IMR-90 (cell line): ENCODE measurements around the gene XPR1. TPM values are rescaled to one million over a fixed set of nuclear protein-coding genes. Genes with fewer than 3 reads are reported as not detected.

ENCODE experiments used
- ATAC-seq: fragments of 200-7000 bp; cut with Tn5 transposase; 2 replicates; pipeline ENCODE4 v1.9.1; 2020; ENCODE audit warnings: low read depth, mild to moderate bottlenecking, moderate library complexity
- BruUV-seq: library from RNA; stranded (reverse); fragments of 400-500 nt; replicated peaks from 2 replicates; lab custom pipeline; 2021; lab: Mats Ljungman, UMichigan
- CTCF ChIA-PET: fragments of 300-600 bp; formaldehyde crosslinking; extraction: SDS; loops from one replicate; lab custom pipeline; 2021; ENCODE audit warnings: antibody characterized with exemption; lab: Yijun Ruan, JAX
- POLR2A ChIA-PET: fragments of 300-600 bp; sonication (Branson Sonifier 250); formaldehyde crosslinking; loops from one replicate; lab custom pipeline; 2022; ENCODE audit warnings: antibody characterized with exemption; ENCODE audit not compliant: unreplicated experiment; lab: Charles Lee
- DNase-seq: peaks from one replicate; pipeline ENCODE4 v3.0.0; 2013
- H2AFZ ChIP-seq: replicated peaks from 2 replicates; pipeline ENCODE3; 2013; ENCODE audit warnings: low read length, mild to moderate bottlenecking; ENCODE audit not compliant: poor library complexity
- H2AK5ac ChIP-seq: 2 replicates; pipeline ENCODE4 v1.6.1; 2013; ENCODE audit warnings: low read depth, low read length, inconsistent platforms
- H2AK9ac ChIP-seq: replicated peaks from 2 replicates; pipeline ENCODE3; 2013; ENCODE audit warnings: mild to moderate bottlenecking, low read depth, low read length, moderate library complexity; ENCODE audit not compliant: poor library complexity
- H2BK120ac ChIP-seq: 2 replicates; pipeline ENCODE4 v1.6.1; 2013; ENCODE audit warnings: low read depth, low read length, inconsistent platforms
- H2BK15ac ChIP-seq: 3 replicates; pipeline ENCODE4 v1.6.1; 2013; ENCODE audit warnings: low read depth, low read length, inconsistent platforms
- H2BK20ac ChIP-seq: 2 replicates; pipeline ENCODE4 v1.6.1; 2013; ENCODE audit warnings: low read depth, mild to moderate bottlenecking, inconsistent platforms, low read length, moderate library complexity
- H2BK5ac ChIP-seq: 2 replicates; pipeline ENCODE4 v1.6.1; 2013; ENCODE audit warnings: mild to moderate bottlenecking, low read depth, low read length, inconsistent platforms; ENCODE audit not compliant: poor library complexity, severe bottlenecking
- H3K14ac ChIP-seq: replicated peaks from 2 replicates; pipeline ENCODE4 v1.6.1; 2013; ENCODE audit warnings: low read depth, low read length, inconsistent platforms
- H3K18ac ChIP-seq: 2 replicates; pipeline ENCODE4 v1.6.1; 2013; ENCODE audit warnings: low read depth, low read length, control low read depth
- H3K23ac ChIP-seq: 2 replicates; pipeline ENCODE4 v1.6.1; 2013; ENCODE audit warnings: low read depth, low read length, inconsistent platforms
- H3K27ac ChIP-seq: 2 replicates; pipeline ENCODE4 v1.5.1; 2013; ENCODE audit warnings: mild to moderate bottlenecking, control low read depth, low read length; ENCODE audit not compliant: insufficient read depth
- H3K27me3 ChIP-seq: 2 replicates; pipeline ENCODE4 v1.6.1; 2013; ENCODE audit warnings: low read length; ENCODE audit not compliant: control insufficient read depth, insufficient read depth
- H3K36me3 ChIP-seq: 2 replicates; pipeline ENCODE4 v1.6.1; 2013; ENCODE audit warnings: low read length, mixed read lengths; ENCODE audit not compliant: control insufficient read depth, insufficient read depth
- H3K4ac ChIP-seq: 2 replicates; pipeline ENCODE4 v1.6.1; 2013; ENCODE audit warnings: low read depth, low read length, inconsistent platforms
- H3K4me1 ChIP-seq: 2 replicates; pipeline ENCODE4 v1.6.1; 2013; ENCODE audit warnings: low read length, mixed read lengths; ENCODE audit not compliant: control insufficient read depth, insufficient read depth
- H3K4me2 ChIP-seq: 2 replicates; pipeline ENCODE4 v1.6.1; 2013; ENCODE audit warnings: low read depth, mild to moderate bottlenecking, control low read depth, low read length, moderate library complexity
- H3K4me3 ChIP-seq: 2 replicates; pipeline ENCODE4 v1.5.1; 2013; ENCODE audit warnings: low read depth, mild to moderate bottlenecking, control low read depth, low read length, moderate library complexity; ENCODE audit not compliant: insufficient read depth
- H3K56ac ChIP-seq: 2 replicates; pipeline ENCODE4 v1.6.1; 2013; ENCODE audit warnings: low read length, inconsistent platforms; ENCODE audit not compliant: insufficient read depth; ENCODE audit errors: extremely low read depth
- H3K79me1 ChIP-seq, 2 experiments: 2 replicates each; pipeline ENCODE4 v1.6.1; 2013; ENCODE audit warnings: low read length in 2 of 2, inconsistent platforms in 1 of 2, low read depth in 1 of 2
- H3K9ac ChIP-seq: 2 replicates; pipeline ENCODE4 v1.6.1; 2013; ENCODE audit warnings: low read depth, low read length, control low read depth
- H3K9me1 ChIP-seq: 2 replicates; pipeline ENCODE4 v1.6.1; 2013; ENCODE audit warnings: low read length, inconsistent platforms; ENCODE audit not compliant: insufficient read depth
- H3K9me3 ChIP-seq: 2 replicates; pipeline ENCODE4 v1.6.1; 2013; ENCODE audit warnings: low read length; ENCODE audit not compliant: control insufficient read depth, insufficient read depth
- H4K20me1 ChIP-seq: 2 replicates; pipeline ENCODE4 v1.6.1; 2013; ENCODE audit warnings: low read length, inconsistent platforms; ENCODE audit not compliant: insufficient read depth
- H4K5ac ChIP-seq: 2 replicates; pipeline ENCODE4 v1.6.1; 2013; ENCODE audit warnings: mild to moderate bottlenecking, low read depth, low read length, control low read depth
- H4K8ac ChIP-seq, 2 experiments: 2 replicates each; pipeline ENCODE4 v1.6.1; 2013; ENCODE audit warnings: low read depth in 2 of 2, low read length in 2 of 2, control low read depth in 1 of 2, inconsistent platforms in 1 of 2
- H4K91ac ChIP-seq: 2 replicates; pipeline ENCODE4 v1.6.1; 2013; ENCODE audit warnings: low read depth, low read length, inconsistent platforms; ENCODE audit not compliant: insufficient read depth
- BHLHE40 ChIP-seq: fragments of 150-350 bp; IDR thresholded peaks from 2 replicates; pipeline ENCODE4 v1.6.1; 2016; ENCODE audit warnings: mild to moderate bottlenecking, low read depth, low read length
- CEBPB ChIP-seq: IDR thresholded peaks from 2 replicates; pipeline ENCODE4 v1.6.1; 2012; ENCODE audit warnings: low read depth, low read length, improper control_type of control experiment
- CHD1 ChIP-seq: IDR thresholded peaks from 2 replicates; pipeline ENCODE4 v1.6.1; 2012; ENCODE audit warnings: low read depth, low read length, improper control_type of control experiment
- FOS ChIP-seq: fragments of 150-350 bp; IDR thresholded peaks from 2 replicates; pipeline ENCODE4 v1.6.1; 2016; ENCODE audit warnings: low read depth, low read length
- MAFK ChIP-seq: IDR thresholded peaks from 2 replicates; pipeline ENCODE4 v1.6.1; 2012; ENCODE audit warnings: low read depth, low read length, improper control_type of control experiment
- MAZ ChIP-seq: IDR thresholded peaks from 2 replicates; pipeline ENCODE4 v1.6.1; 2012; ENCODE audit warnings: low read depth, mild to moderate bottlenecking, low read length, improper control_type of control experiment, moderate library complexity, borderline replicate concordance
- MXI1 ChIP-seq: IDR thresholded peaks from 2 replicates; pipeline ENCODE4 v1.6.1; 2012; ENCODE audit warnings: low read depth, mild to moderate bottlenecking, low read length, moderate library complexity, borderline replicate concordance
- NFE2L2 ChIP-seq: fragments of 150-350 bp; IDR thresholded peaks from 2 replicates; pipeline ENCODE4 v1.6.1; 2016; ENCODE audit warnings: low read depth, mild to moderate bottlenecking, low read length
- POLR2A ChIP-seq: IDR thresholded peaks from 2 replicates; pipeline ENCODE4 v1.6.1; 2012; ENCODE audit warnings: mild to moderate bottlenecking, low read depth, low read length
- RAD21 ChIP-seq: IDR thresholded peaks from 2 replicates; pipeline ENCODE4 v1.6.1; 2012; ENCODE audit warnings: low read length, improper control_type of control experiment
- RCOR1 ChIP-seq: IDR thresholded peaks from 2 replicates; pipeline ENCODE4 v1.6.1; 2012; ENCODE audit warnings: mild to moderate bottlenecking, low read length, improper control_type of control experiment; ENCODE audit not compliant: insufficient replicate concordance
- RFX5 ChIP-seq: IDR thresholded peaks from 2 replicates; pipeline ENCODE4 v1.8.0; 2012; ENCODE audit warnings: low read depth, mild to moderate bottlenecking, low read length, moderate library complexity
- SMC3 ChIP-seq: fragments of 150-350 bp; IDR thresholded peaks from 2 replicates; pipeline ENCODE4 v1.6.1; 2016; ENCODE audit warnings: low read depth, mild to moderate bottlenecking, antibody characterized with exemption, low read length, moderate library complexity
- whole genome bisulfite sequencing, 2 experiments: methylation state at CpG; one replicate each; pipeline versions ENCODE4 v1.1.5 to v1.1.7; 2013; ENCODE audit warnings: missing lambda C conversion rate in 2 of 2; ENCODE audit not compliant: insufficient read length in 1 of 2; ENCODE audit errors: extremely low coverage in 2 of 2; 5-methylcytosine and 5-hydroxymethylcytosine counted together
- dilution Hi-C: fragments of 300-500 bp; cut with HindIII; formaldehyde crosslinking; loops from one replicate; pipeline ENCODE4 v1.14.3; 2018; ENCODE audit warnings: low sequenced_read_pairs; ENCODE audit not compliant: unreplicated experiment
- in situ Hi-C: fragments of 300-500 bp; cut with MboI; formaldehyde crosslinking; loops from 3 replicates; pipeline ENCODE4 v1.14.3; 2019; ENCODE audit warnings: low sequenced_read_pairs, inconsistent platforms, mixed read lengths
- intact Hi-C: fragments of 100-400 bp; cut with micrococcal nuclease; formaldehyde crosslinking; loops from 2 replicates; pipeline ENCODE4 v1.10.0; 2022
- polyA plus RNA-seq, 3 experiments: library from polyadenylated mRNA; depleted of rRNA; stranded (reverse); fragments of >200 nt; gene quantifications; 2 replicates each; pipeline ENCODE4 v1.2.3, GENCODE V29; 2012; ENCODE audit warnings: low replicate concordance in 1 of 3
- total RNA-seq: library from RNA; depleted of rRNA; stranded (reverse); fragments of >200 nt; gene quantifications from 2 replicates; pipeline ENCODE4 v1.2.3, GENCODE V29; 2012
- TF ChIP-seq, protein P1 (sequence below): fragments of 150-350 bp; IDR thresholded peaks from 2 replicates; pipeline ENCODE4 v1.6.1; 2016; ENCODE audit warnings: low read depth, mild to moderate bottlenecking, low read length, moderate library complexity, borderline replicate concordance
- TF ChIP-seq, protein P2 (sequence below): fragments of 150-350 bp; IDR thresholded peaks from 2 replicates; pipeline ENCODE4 v1.6.1; 2017; ENCODE audit warnings: mild to moderate bottlenecking, antibody characterized with exemption, low read length, low read depth
- TF ChIP-seq, protein P3 (sequence below): conservative IDR thresholded peaks from 2 replicates; pipeline ENCODE4 v1.5.1; 2012; ENCODE audit warnings: mild to moderate bottlenecking, low read depth, low read length, improper control_type of control experiment

XPR1 gene
- total and polyA plus RNA-seq, 2 of the 4 experiments (the other 2 are of a cell fraction), result 11.8 to 25.1 TPM

DNA sequence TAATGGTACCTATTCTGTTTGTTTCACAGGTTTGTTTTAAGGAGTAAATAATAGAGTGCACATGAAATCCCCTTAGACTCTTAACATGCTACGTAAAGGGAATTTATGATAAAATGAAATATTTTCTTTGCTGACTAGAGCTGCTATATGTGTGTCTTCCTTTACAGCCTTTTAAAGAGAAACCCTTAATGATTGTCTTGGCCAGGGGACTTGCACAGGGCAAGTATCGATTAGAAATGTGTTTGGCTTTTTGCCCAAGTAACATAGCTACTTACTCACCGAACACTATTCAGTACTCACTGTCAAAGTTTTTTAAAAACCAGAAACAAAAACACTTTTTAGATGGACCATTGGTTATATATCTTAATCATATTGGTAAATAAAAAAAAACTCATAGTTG is 209.6 kb downstream of the XPR1 start:
- Histone ChIP-seq H2BK5ac (no peak overlapping the region), H2BK15ac (no peak overlapping the region), H3K9me3 (no peaks in the 10 kb centered on the region), H2BK20ac (no peak overlapping the region), H3K27me3 (no peaks in the 10 kb centered on the region), H3K27ac (no peak overlapping the region), H2AFZ (no peak overlapping the region), H3K79me1 (peaks cover 0 to 3% of the 10 kb centered on the region in 2 experiments; a peak in 1 of 4 replicates), H2AK9ac (no peak overlapping the region), H4K20me1 (no peaks in the 10 kb centered on the region), H2AK5ac (no peak overlapping the region), H4K91ac (no peak overlapping the region), H3K18ac (no peak overlapping the region), H4K8ac (no peak overlapping the region), H3K4ac (no peak overlapping the region), H3K23ac (no peak overlapping the region), H3K9ac (no peak overlapping the region), H2BK120ac (no peak overlapping the region), H3K9me1 (peaks cover 7% of the 10 kb centered on the region; the same call in 1 of the 2 replicates), H3K56ac (no peak overlapping the region), H3K4me1 (peaks cover 3% of the 10 kb centered on the region), H3K14ac (no peak overlapping the region), H3K4me2 (no peak overlapping the region), H3K4me3 (no peak overlapping the region), H4K5ac (no peak overlapping the region), H3K36me3 (peaks cover 2% of the 10 kb centered on the region; the same call in 1 of the 2 replicates)
- ChIA-PET POLR2A (no interaction called here), CTCF (interaction anchor here (0.8 kb wide), 1 partner anchor 104 kb away, joined by 3 read pairs; no protein-coding TSS in a partner anchor)
- DNase-seq (no peak), ATAC-seq (no peak)
- no CpG with 5 or more reads among the region's 3 CpGs for WGBS, 2 experiments
- dilution Hi-C loops (no loop called here), in situ Hi-C loops (no loop called here), intact Hi-C loops (no loop called here)
- TF ChIP-seq POLR2A (no peak), NFE2L2 (no peak), FOS (no peak), BHLHE40 (no peak), CHD1 (no peak), RAD21 (no peak), RFX5 (no peak), MXI1 (no peak), CEBPB (no peak), MAZ (no peak), SMC3 (no peak), MAFK (no peak), RCOR1 (no peak)
- TF ChIP-seq, protein P1, sequence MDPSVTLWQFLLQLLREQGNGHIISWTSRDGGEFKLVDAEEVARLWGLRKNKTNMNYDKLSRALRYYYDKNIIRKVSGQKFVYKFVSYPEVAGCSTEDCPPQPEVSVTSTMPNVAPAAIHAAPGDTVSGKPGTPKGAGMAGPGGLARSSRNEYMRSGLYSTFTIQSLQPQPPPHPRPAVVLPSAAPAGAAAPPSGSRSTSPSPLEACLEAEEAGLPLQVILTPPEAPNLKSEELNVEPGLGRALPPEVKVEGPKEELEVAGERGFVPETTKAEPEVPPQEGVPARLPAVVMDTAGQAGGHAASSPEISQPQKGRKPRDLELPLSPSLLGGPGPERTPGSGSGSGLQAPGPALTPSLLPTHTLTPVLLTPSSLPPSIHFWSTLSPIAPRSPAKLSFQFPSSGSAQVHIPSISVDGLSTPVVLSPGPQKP, result no peak
- TF ChIP-seq, protein P2, sequence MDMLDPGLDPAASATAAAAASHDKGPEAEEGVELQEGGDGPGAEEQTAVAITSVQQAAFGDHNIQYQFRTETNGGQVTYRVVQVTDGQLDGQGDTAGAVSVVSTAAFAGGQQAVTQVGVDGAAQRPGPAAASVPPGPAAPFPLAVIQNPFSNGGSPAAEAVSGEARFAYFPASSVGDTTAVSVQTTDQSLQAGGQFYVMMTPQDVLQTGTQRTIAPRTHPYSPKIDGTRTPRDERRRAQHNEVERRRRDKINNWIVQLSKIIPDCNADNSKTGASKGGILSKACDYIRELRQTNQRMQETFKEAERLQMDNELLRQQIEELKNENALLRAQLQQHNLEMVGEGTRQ, result no peak
- TF ChIP-seq, protein P3, sequence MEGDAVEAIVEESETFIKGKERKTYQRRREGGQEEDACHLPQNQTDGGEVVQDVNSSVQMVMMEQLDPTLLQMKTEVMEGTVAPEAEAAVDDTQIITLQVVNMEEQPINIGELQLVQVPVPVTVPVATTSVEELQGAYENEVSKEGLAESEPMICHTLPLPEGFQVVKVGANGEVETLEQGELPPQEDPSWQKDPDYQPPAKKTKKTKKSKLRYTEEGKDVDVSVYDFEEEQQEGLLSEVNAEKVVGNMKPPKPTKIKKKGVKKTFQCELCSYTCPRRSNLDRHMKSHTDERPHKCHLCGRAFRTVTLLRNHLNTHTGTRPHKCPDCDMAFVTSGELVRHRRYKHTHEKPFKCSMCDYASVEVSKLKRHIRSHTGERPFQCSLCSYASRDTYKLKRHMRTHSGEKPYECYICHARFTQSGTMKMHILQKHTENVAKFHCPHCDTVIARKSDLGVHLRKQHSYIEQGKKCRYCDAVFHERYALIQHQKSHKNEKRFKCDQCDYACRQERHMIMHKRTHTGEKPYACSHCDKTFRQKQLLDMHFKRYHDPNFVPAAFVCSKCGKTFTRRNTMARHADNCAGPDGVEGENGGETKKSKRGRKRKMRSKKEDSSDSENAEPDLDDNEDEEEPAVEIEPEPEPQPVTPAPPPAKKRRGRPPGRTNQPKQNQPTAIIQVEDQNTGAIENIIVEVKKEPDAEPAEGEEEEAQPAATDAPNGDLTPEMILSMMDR, result no peak
- no TSS peak for BruUV-seq
